ENCODE data around the gene NOS1AP. TPM values are rescaled to one million over a fixed set of nuclear protein-coding genes. Genes with fewer than 3 reads are reported as not detected.

Gene NOS1AP
- total and polyA plus RNA-seq, 9 of the 15 experiments (the other 6 are each of a cell fraction or from before 2014, with no cell fraction given) = 0.07 to 1.5 (median 0.22) TPM

- no peak overlapping the region for H3K27ac ChIP-seq (ENCODE audit: extremely low read depth, low read depth, low read length)
- ATAC-seq (no peak), DNase-seq (ENCODE audit: extremely low read depth in 1 of 4, low spot score in 3 of 4) (no peak), FAIRE-seq (no peak)
- no peak overlapping the region for H3K9ac ChIP-seq (ENCODE audit: insufficient read depth in 1 of 2, low read depth in 2 of 2, low read length in 2 of 2)
- intact Hi-C loops (cut with micrococcal nuclease) = no loop called here
- no peaks in the 10 kb centered on the region for H3K79me2 ChIP-seq (ENCODE audit: control insufficient read depth, insufficient read depth, low read length)
- WGBS (ENCODE audit: insufficient coverage, low coverage, missing lambda C conversion rate) = 0% methylated on average over 2 of the region's 2 CpGs
- no peak overlapping the region for H3K4me3 ChIP-seq
- no peaks in the 10 kb centered on the region for H3K36me3 ChIP-seq (ENCODE audit: control insufficient read depth, insufficient read depth, low read length)
- ChIA-PET CTCF (ENCODE audit: low intra/inter-chr PET ratio) (no interaction called here), POLR2A (interaction anchor here (0.6 kb wide), 1 partner anchor 473 kb away, joined by 3 read pairs; the partner anchor contains the start of gene DUSP12)
- no peaks in the 10 kb centered on the region for H3K9me3 ChIP-seq (replicated peaks; ENCODE audit: control insufficient read depth, insufficient read depth, low read depth, low read length)
- no peak overlapping the region for H3K4me2 ChIP-seq (ENCODE audit: insufficient read depth, low read length)
- H4K20me1 ChIP-seq (replicated peaks; ENCODE audit: control insufficient read depth, insufficient read depth, low read length) = 0 out of 2 replicates have a peak, but pooled peaks cover 2% of the 10 kb centered on the region
- H3K4me1 ChIP-seq (replicated peaks in 1 of 2; ENCODE audit: control insufficient read depth in 2 of 2, insufficient read depth in 2 of 2, low read length in 2 of 2) = no peaks in the 10 kb centered on the region
- H3K27me3 ChIP-seq (ENCODE audit: control insufficient read depth in 2 of 2, insufficient read depth in 2 of 2, low read length in 2 of 2) = peaks cover 0 to 10% of the 10 kb centered on the region in 2 experiments; a peak in 3 of 5 replicates
- no peak for TF ChIP-seq ZFP91 (CRISPR knock-in tag; IDR thresholded peaks at IDR 0.05)
- no peak for TF ChIP-seq FOXJ2 (tag; IDR thresholded peaks at IDR 0.05)
- TF ChIP-seq PHB (CRISPR knock-in tag; IDR thresholded peaks at IDR 0.05) = no peak
- no peak for TF ChIP-seq BRCA1 (IDR thresholded peaks at IDR 0.05)
- no peak for TF ChIP-seq BRCA1 (CRISPR knock-in tag; IDR thresholded peaks at IDR 0.05)
- TF ChIP-seq ZNF280A (IDR thresholded peaks at IDR 0.05; ENCODE audit: low read depth, partially characterized antibody) = no peak
- no peak for TF ChIP-seq CCNT2 (IDR thresholded peaks at IDR 0.05; ENCODE audit: borderline replicate concordance, extremely low read depth, insufficient read length, low read depth, low read length)
- TF ChIP-seq HMGN3 (IDR thresholded peaks at IDR 0.05; ENCODE audit: borderline replicate concordance, extremely low read depth, insufficient read length, low read depth, low read length) = no peak
- H3K9me1 ChIP-seq (ENCODE audit: control insufficient read depth, insufficient read depth, low read length) = no peaks in the 10 kb centered on the region
- in situ Hi-C loops (cut with MboI) = no loop called here
- BruUV-seq (replicated peaks) = no TSS peak
- H2AFZ ChIP-seq (ENCODE audit: low read depth, low read length) = no peak overlapping the region
Measured at GRCh38 chr1:162222730-162223129, 153.2 kb downstream of the NOS1AP start.
